ENCODE data around the gene JRKL.
"Not testable (repeated sequence)": the region's sequence is repeated elsewhere in the genome, so short reads cannot be mapped to it uniquely, and the experiment has no call there.

Gene JRKL

DNA sequence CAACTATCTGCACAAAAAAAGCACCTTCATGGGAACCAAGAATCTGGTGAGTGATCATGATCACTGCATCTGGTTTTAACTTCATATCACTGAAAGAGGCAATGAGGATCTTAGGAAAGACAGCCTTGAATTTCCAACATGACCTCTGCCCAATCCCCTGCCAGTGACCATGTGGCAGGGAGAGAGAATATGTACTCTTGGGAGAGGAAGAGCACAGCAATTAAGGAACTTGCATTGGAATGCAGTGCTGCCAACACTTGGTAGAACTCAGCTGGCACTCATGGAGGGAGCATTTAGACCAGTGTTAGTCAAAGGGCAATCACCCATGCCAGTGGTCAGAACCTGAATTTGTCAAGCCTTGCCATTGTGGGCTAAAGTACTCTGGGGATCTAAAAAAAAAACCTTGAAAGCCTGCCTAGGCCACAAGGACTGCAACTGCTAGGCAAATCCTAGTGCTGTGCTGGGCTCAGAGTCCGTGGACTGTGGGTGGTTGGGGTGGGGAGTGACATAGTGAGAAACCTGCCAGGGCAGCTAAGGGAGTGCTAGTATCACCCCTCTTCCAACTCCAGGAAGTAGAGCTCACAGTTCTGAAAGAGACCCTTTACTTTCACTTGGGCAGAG is 23.1 kb downstream of the JRKL start:
- TF ChIP-seq, protein P1, sequence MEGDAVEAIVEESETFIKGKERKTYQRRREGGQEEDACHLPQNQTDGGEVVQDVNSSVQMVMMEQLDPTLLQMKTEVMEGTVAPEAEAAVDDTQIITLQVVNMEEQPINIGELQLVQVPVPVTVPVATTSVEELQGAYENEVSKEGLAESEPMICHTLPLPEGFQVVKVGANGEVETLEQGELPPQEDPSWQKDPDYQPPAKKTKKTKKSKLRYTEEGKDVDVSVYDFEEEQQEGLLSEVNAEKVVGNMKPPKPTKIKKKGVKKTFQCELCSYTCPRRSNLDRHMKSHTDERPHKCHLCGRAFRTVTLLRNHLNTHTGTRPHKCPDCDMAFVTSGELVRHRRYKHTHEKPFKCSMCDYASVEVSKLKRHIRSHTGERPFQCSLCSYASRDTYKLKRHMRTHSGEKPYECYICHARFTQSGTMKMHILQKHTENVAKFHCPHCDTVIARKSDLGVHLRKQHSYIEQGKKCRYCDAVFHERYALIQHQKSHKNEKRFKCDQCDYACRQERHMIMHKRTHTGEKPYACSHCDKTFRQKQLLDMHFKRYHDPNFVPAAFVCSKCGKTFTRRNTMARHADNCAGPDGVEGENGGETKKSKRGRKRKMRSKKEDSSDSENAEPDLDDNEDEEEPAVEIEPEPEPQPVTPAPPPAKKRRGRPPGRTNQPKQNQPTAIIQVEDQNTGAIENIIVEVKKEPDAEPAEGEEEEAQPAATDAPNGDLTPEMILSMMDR (IDR thresholded peaks at IDR 0.05; ENCODE audit: extremely low read depth, insufficient read depth, missing control alignments), result no peak
- in situ Hi-C loops (cut with MboI; ENCODE audit: low pct_unique_long_range_greater_than_20kb, low sequenced_read_pairs, unreplicated experiment), result no loop called here
- DNase-seq (ENCODE audit: low spot score), result no peak

DNA sequence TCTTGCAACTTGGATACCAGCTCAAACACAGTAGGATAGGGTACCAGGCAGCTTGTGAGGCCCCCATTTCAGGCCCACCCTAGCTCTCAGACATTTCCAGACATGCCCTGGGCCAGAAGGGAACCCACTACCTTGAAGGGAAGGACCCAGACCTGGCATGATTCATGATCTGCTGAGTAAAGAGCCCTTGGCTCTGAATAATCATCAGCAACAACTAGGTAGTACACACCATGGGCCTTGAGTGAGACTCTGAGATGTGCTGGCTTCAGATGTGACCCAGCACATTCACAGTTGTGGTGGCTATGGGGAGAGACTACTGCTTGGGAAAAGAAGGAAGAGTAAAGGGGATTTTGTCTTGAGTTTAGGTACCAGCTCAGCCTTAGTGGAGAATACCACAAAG is 23.6 kb downstream of the JRKL start:
- TF ChIP-seq, protein P1 (IDR thresholded peaks at IDR 0.05; ENCODE audit: extremely low read depth, insufficient read depth, missing control alignments), result no peak
- in situ Hi-C loops (cut with MboI; ENCODE audit: low pct_unique_long_range_greater_than_20kb, low sequenced_read_pairs, unreplicated experiment), result no loop called here
- DNase-seq (ENCODE audit: low spot score), result no peak

DNA sequence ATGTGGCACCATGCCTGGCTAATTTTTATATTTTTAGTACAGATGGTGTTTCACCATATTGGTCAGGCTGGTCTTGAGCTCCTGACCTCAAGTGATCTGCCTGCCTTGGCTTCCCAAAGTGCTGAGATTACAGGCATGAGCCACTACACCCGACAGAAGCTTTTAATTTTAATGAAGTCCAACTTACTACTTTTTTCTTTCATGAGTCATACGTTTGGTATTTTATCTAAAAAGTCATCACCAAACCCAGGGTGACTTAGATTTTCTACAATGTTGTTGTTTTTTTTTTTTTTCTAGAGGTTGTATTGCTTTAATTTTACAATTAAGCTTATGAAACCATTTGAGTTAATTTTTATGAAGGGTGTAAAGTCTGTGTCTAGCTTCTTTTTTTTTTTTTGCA is 34.9 kb downstream of the JRKL start:
- in situ Hi-C loops (cut with MboI; ENCODE audit: low pct_unique_long_range_greater_than_20kb, low sequenced_read_pairs, unreplicated experiment), result no loop called here
- no peak for DNase-seq (ENCODE audit: low spot score)

DNA sequence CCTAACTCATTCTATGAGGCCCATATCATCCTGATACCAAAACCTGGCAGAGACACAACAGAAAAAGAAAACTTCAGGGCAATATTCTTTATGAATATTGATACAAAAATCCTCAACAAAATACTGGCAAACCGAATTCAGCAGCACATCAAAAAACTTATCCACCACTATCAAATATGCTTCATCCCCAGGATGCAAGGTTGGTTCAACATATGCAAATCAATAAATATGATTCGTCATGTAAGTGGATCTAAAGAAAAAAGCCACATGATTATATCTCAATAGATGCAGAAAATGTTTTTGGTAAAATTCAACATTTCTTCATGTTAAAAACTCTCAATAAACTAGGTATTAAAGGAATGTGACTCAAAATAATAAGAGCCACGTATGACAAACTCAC is 40.9 kb downstream of the JRKL start:
- DNase-seq (ENCODE audit: low spot score), result no peak
- TF ChIP-seq, protein P1 (IDR thresholded peaks at IDR 0.05; ENCODE audit: extremely low read depth, insufficient read depth, missing control alignments), result no peak
- in situ Hi-C loops (cut with MboI; ENCODE audit: low pct_unique_long_range_greater_than_20kb, low sequenced_read_pairs, unreplicated experiment), result no loop called here

More for the DNA sequence above, 34.9 kb downstream of the JRKL start:
- TF ChIP-seq, protein P1 (IDR thresholded peaks at IDR 0.05; ENCODE audit: extremely low read depth, insufficient read depth, missing control alignments), result no peak

DNA sequence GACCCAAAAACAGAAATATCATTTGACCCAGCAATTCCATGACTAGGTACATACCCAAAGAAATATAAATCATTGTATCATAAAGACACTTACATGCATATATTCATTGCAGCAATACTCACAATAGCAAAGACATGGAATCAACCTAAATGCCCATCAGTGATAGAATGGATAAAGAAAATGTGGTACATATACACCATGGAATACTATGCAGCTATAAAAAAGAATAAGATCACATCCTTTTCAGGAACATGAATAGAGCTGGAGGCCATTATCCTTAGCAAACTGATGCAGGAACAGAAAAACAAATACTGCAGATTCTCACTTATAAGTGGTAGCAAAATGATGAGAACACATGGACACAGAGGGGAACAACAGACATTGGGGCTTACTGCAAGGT is 42.8 kb downstream of the JRKL start:
- DNase-seq (ENCODE audit: low spot score); in situ Hi-C loops (cut with MboI; ENCODE audit: low pct_unique_long_range_greater_than_20kb, low sequenced_read_pairs, unreplicated experiment): not testable (repeated sequence)
